Measurements from ENCODE around the gene ARSD. TPM values are rescaled to one million over a fixed set of nuclear protein-coding genes. Genes with fewer than 3 reads are reported as not detected.

The ARSD gene
- total and polyA plus RNA-seq, 2 of the 8 experiments (the other 6 are each of a cell fraction or from before 2014, with no cell fraction given): 1.8 to 3.2 TPM

DNA sequence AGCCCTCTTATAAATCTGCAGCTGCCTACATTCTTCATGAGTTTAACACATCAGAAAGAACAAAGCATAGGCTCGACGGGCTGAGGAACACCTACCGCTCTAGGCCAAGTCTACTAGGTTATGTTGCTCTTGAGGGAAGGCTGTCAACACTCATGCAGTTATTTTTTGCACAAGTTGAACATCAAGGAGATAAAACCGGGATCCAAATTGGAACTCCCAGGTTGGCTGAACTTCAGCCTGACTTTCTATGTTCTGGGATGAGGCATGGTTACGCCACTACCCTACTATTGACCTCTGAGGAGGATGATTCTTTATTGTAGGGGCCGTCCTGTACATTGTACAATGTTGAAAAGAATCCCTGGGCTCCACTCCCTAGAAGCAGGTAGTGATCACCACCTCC, 39.9 kb upstream of the ARSD start:
- H4K91ac ChIP-seq (replicated peaks; ENCODE audit: insufficient read length, low read length): no peak overlapping the region
- CTCF ChIA-PET (ENCODE audit: partially characterized antibody): interaction anchor here (0.6 kb wide), 1 partner anchor 112 kb away, joined by 3 read pairs; no protein-coding TSS in a partner anchor
- no peaks in the 10 kb centered on the region for H3K27me3 ChIP-seq (replicated peaks in 1 of 4; ENCODE audit: control insufficient read depth in 3 of 4, extremely low read depth in 1 of 4, insufficient read depth in 3 of 4, low read length in 3 of 4)
- POLR2A ChIA-PET (ENCODE audit: partially characterized antibody): no interaction called here
- no peak overlapping the region for H3K18ac ChIP-seq (ENCODE audit: extremely low read depth, low read length)
- H3K79me2 ChIP-seq (ENCODE audit: control insufficient read depth in 1 of 2, insufficient read depth in 2 of 2, low read length in 2 of 2): no peaks in the 10 kb centered on the region
- DNase-seq (ENCODE audit: low read depth in 1 of 2, low spot score in 2 of 2): no peak
- no peak overlapping the region for H2BK5ac ChIP-seq (ENCODE audit: low read depth, low read length)
- FAIRE-seq: no peak
- no peak overlapping the region for H2BK20ac ChIP-seq (ENCODE audit: low read length)
- H3K4me1 ChIP-seq (replicated peaks in 1 of 4; ENCODE audit: control insufficient read depth in 3 of 4, insufficient read depth in 4 of 4, low read length in 3 of 4): peaks cover 0 to 2% (median 0%) of the 10 kb centered on the region in 4 experiments; a peak in 3 of 7 replicates
- no peaks in the 10 kb centered on the region for H3K36me3 ChIP-seq (ENCODE audit: control insufficient read depth in 2 of 4, insufficient read depth in 4 of 4, low read length in 3 of 4)
- H4K20me1 ChIP-seq (replicated peaks in 1 of 2; ENCODE audit: control insufficient read depth in 1 of 2, insufficient read depth in 2 of 2, low read length in 2 of 2): no peaks in the 10 kb centered on the region
- WGBS, 2 experiments (ENCODE audit: extremely low coverage in 1 of 2, insufficient coverage in 1 of 2, insufficient read length in 1 of 2, insufficient replicate concordance in 2 of 2, low coverage in 1 of 2, low lambda C conversion rate in 2 of 2, missing lambda C conversion rate in 1 of 2): 92% methylated on average over 5 of the region's 6 CpGs; no CpG with 5 or more reads in 1 of the 2 experiments
- H3K23me2 ChIP-seq (ENCODE audit: low read depth, low read length): no peaks in the 10 kb centered on the region
- H3K27ac ChIP-seq (ENCODE audit: low read depth, low read length): no peak overlapping the region
- H2AFZ ChIP-seq (ENCODE audit: low read length): no peak overlapping the region
- H4K8ac ChIP-seq (ENCODE audit: extremely low read depth, insufficient read depth, low read length): no peak overlapping the region
- no peak overlapping the region for H3K4ac ChIP-seq (replicated peaks; ENCODE audit: insufficient read length, low read depth, low read length)
- H3K79me1 ChIP-seq (ENCODE audit: low read depth, low read length): no peaks in the 10 kb centered on the region
- H2BK15ac ChIP-seq (ENCODE audit: low read length): no peak overlapping the region
- no peak overlapping the region for H3K14ac ChIP-seq (ENCODE audit: insufficient read length)
- H3K23ac ChIP-seq (ENCODE audit: insufficient read length): no peak overlapping the region
- no peak overlapping the region for H3K4me2 ChIP-seq (ENCODE audit: insufficient read depth in 1 of 2, low read depth in 2 of 2, low read length in 2 of 2)
- H3K9ac ChIP-seq (replicated peaks in 1 of 4; ENCODE audit: extremely low read depth in 1 of 4, low read depth in 3 of 4, low read length in 3 of 4): no peak overlapping the region
- H4K5ac ChIP-seq (ENCODE audit: insufficient read length, low read depth, low read length): no peak overlapping the region
- no peak overlapping the region for H3K56ac ChIP-seq (replicated peaks; ENCODE audit: insufficient read length, low read depth, low read length)
- H2BK120ac ChIP-seq (replicated peaks; ENCODE audit: low read depth, low read length): no peak overlapping the region
- H2BK12ac ChIP-seq (ENCODE audit: low read depth, low read length): no peak overlapping the region
- no peak overlapping the region for H3K4me3 ChIP-seq (ENCODE audit: extremely low read depth in 1 of 4, insufficient read depth in 2 of 4, low read depth in 3 of 4, low read length in 4 of 4)
- H2AK5ac ChIP-seq (ENCODE audit: low read depth, low read length): no peak overlapping the region
- H3K9me3 ChIP-seq (ENCODE audit: insufficient read depth in 2 of 2, low read depth in 1 of 2, low read length in 1 of 2): peaks cover 0 to 3% of the 10 kb centered on the region in 2 experiments; a peak in 1 of 4 replicates
- TF ChIP-seq SIRT6 (IDR thresholded peaks at IDR 0.05; ENCODE audit: low read length): no peak
